LNCAP (cell line): Measurements from ENCODE around the gene NR3C1.

Experiments used
- CTCF ChIP-seq: fragments of 450-650 bp; IDR thresholded peaks from 2 replicates; pipeline ENCODE4 v1.5.1; 2017; ENCODE audit warnings: mild to moderate bottlenecking

The NR3C1 gene

DNA sequence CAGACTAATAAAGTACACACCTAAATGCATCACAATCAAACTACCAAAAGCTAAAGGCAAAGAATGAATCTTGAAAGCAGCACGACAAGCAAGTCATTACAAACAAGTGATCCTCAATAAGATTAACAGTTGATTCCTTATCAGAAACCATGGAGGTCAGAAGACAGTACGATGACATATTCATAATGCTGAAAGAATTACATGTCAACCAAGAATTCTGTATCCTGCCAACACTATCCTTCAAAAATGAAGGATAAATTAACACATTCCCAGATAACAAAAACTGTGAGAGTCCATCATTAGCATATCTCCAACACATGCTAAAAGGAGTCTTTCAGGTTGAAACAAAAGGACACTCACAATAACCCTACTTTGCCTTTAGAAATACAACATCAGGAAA, 39.4 kb downstream of the NR3C1 start:
- TF ChIP-seq CTCF, result no peak

DNA sequence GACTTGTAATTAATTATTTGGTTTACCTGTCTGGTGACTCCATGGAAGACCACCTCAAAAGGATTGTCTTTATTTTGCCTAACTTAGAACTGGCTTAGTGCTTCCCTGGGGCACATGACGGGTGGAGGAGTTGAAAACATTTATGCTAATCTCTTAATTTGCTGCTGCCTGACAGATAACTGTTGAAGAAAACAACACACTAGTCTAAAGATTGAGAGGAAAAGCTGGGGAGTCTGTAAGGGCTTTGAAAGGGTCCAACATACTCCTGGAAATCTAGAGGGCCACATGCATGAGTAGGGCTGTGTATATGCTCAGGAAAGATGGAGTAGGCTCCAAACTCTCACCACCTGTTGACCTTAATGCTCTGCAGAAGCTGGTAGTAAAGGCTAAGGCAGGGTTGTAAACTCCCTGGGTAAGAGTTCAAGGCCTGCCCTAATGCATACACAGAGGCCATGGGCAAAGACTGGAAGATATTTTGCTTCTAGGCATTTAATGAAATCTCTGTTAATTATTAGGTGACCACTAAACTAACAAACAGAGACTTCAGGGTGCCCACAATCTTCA, 40.7 kb downstream of the NR3C1 start:
- no peak for TF ChIP-seq CTCF

GRCh38 chr5:143361438-143361837, 42.0 kb downstream of the NR3C1 start:
- TF ChIP-seq CTCF, result no peak

- TF ChIP-seq CTCF, result no peak
These were observed 42.7 kb downstream of the NR3C1 start for GRCh38 chr5:143360755-143361154.

DNA sequence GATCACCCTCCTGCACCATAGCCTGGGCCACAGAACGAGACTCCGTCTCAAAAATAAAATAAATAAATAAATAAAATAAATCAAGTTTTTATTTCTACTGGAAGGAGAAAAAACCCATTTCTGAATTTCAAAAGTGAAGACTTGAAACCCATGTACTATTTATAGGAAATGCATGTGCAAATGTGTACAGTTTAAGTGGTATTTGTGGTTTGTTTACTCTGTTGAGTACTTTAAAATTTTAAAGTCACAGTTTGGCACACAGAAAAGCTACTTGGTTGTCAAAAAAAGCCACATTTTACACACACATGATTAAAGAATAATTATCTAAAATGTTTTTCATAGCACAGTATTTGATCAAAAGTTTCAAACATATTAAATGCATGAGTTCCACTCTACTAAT, 43.6 kb downstream of the NR3C1 start:
- TF ChIP-seq CTCF, result no peak

DNA sequence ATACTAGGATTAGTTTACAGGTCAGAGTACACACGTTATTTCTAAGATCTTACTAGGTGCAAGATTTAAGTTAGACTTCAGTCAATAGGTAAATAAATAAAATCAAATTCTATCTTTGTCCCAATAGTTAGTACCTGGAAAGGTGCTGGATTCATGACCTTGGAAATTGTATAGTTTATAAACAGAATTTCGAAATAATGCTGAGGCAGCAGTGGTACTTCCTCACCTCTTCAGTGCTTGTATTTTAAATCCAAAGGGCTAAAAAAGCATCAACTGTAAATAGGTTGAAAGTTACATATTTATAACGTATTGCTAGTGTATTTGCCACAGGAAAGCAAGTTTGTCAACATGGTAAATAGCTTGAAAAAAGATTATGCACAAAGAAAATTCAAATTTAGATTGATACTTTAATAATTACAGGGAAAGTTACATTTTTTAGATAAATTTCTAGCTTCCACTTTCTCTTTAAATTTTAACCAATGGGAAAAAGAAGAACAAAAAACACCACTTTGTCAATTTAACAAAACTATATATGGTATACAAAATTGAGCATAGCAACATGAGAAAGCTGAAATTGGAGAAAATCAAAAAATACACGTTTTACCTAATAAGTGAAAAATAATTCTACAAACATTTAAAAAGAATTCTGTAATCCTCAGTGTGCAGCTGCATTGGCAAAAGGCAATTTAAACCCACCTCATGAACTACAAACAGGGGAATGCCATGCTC, 46.5 kb downstream of the NR3C1 start:
- TF ChIP-seq CTCF, result no peak

DNA sequence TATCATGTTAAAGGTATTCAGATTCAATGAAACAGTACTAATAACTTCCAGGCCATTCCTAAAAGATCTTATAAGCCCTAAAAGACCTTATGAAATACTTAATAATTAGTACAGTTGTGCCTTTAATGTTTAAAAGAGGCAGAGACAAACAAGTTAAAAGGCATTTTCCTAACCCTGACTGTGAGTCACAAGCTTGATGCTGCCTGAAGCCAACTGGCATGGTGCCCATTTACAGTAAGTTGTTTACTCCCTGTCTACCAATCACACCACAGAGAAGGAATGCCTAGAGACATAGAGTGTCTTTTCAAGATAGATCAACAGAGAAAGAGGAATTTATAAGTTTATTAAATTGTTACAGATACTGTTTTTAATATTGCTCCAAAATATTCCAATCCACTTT, 47.8 kb downstream of the NR3C1 start:
- TF ChIP-seq CTCF, result no peak
